DND-41 (cell line): ENCODE data around the gene THSD7B.

Source experiments
- ATAC-seq: fragments of 200-7000 bp; cut with Tn5 transposase; 3 replicates; pipeline ENCODE4 v1.9.1; 2021; ENCODE audit warnings: low read depth; ENCODE audit not compliant: insufficient read depth
- DNase-seq: peaks from one replicate; pipeline ENCODE4 v3.0.0-alpha.2; 2020
- H2AFZ ChIP-seq: 2 replicates; pipeline ENCODE4 v1.6.0; 2012; ENCODE audit warnings: low read depth, low read length
- H3K27ac ChIP-seq: 2 replicates; pipeline ENCODE4 v1.5.1; 2012; ENCODE audit warnings: low read length, inconsistent platforms
- H3K27me3 ChIP-seq: fragments of 200-600 bp; sonication (generic); 2 replicates; pipeline ENCODE4 v1.6.0; 2012; ENCODE audit warnings: low read length, mild to moderate bottlenecking, inconsistent platforms; ENCODE audit not compliant: insufficient read depth, poor library complexity
- H3K36me3 ChIP-seq: 2 replicates; pipeline ENCODE4 v1.5.1; 2012; ENCODE audit warnings: low read length, inconsistent platforms; ENCODE audit not compliant: insufficient read depth
- H3K4me1 ChIP-seq: 2 replicates; pipeline ENCODE4 v1.5.1; 2012; ENCODE audit warnings: mild to moderate bottlenecking, low read length; ENCODE audit not compliant: insufficient read depth
- H3K4me2 ChIP-seq: 2 replicates; pipeline ENCODE4 v1.6.0; 2012; ENCODE audit warnings: mild to moderate bottlenecking, moderate library complexity, low read length, inconsistent platforms; ENCODE audit not compliant: insufficient read depth
- H3K4me3 ChIP-seq, 2 experiments: fragments of 200-600 bp in 1 of 2; shearing (Covaris generic) in 1 of 2; 2 replicates each; pipeline ENCODE4 v1.5.1; 2012 to 2016; ENCODE audit warnings: inconsistent platforms in 2 of 2, low read length in 2 of 2, mild to moderate bottlenecking in 2 of 2, low read depth in 1 of 2, moderate library complexity in 1 of 2
- H3K79me2 ChIP-seq: 2 replicates; pipeline ENCODE4 v1.6.0; 2012; ENCODE audit warnings: low read length, inconsistent platforms; ENCODE audit not compliant: insufficient read depth
- H3K9ac ChIP-seq: 2 replicates; pipeline ENCODE4 v1.6.0; 2012; ENCODE audit warnings: low read depth, mild to moderate bottlenecking, inconsistent platforms, low read length, moderate library complexity
- H3K9me3 ChIP-seq: 2 replicates; pipeline ENCODE4 v1.5.1; 2012; ENCODE audit warnings: low read length, moderate library complexity, mild to moderate bottlenecking, inconsistent platforms; ENCODE audit not compliant: insufficient read depth, severe bottlenecking
- H4K20me1 ChIP-seq: 2 replicates; pipeline ENCODE4 v1.6.0; 2012; ENCODE audit warnings: low read length; ENCODE audit not compliant: insufficient read depth
- CTCF ChIP-seq: IDR thresholded peaks from 2 replicates; pipeline ENCODE4 v1.5.1; 2012; ENCODE audit warnings: borderline replicate concordance, low read length, moderate library complexity, mild to moderate bottlenecking; ENCODE audit not compliant: poor library complexity, severe bottlenecking; ENCODE audit errors: extremely low read depth
- EZH2 ChIP-seq: IDR thresholded peaks from 3 replicates; pipeline ENCODE4 v1.6.1; 2012; ENCODE audit warnings: borderline replicate concordance, low read depth, mild to moderate bottlenecking, moderate library complexity, low read length, inconsistent platforms; ENCODE audit not compliant: severe bottlenecking

THSD7B gene

DNA sequence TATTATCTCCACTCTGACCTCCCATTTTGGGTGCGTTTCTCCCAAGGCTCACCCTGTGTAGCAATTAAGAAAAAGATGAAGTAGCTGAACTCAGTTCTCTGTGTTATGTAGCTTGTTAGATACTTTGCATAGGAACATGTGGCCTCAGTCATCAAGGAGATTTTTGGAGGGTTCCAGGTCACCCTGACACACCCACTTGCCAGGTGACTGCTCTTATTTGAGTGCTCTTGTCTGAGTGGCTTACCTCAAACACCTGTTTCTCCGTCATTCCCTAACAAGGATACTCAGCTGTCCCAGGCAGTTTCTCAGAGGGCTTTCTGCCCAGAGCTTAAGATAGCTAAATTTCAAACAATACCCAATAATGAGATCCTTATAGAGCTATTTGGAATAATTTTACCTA is 621.7 kb downstream of the THSD7B start:
- H3K79me2 ChIP-seq, result no peaks in the 10 kb centered on the region
- ATAC-seq (no peak), DNase-seq (no peak)
- no peak for TF ChIP-seq CTCF
- TF ChIP-seq EZH2, result no peak
- H3K27ac ChIP-seq, result no peak overlapping the region
- no peak overlapping the region for H2AFZ ChIP-seq
- H3K9ac ChIP-seq, result no peak overlapping the region
- H4K20me1 ChIP-seq, result no peaks in the 10 kb centered on the region
- no peaks in the 10 kb centered on the region for H3K27me3 ChIP-seq
- no peaks in the 10 kb centered on the region for H3K36me3 ChIP-seq
- no peak overlapping the region for H3K4me2 ChIP-seq
- H3K9me3 ChIP-seq, result peaks cover 16% of the 10 kb centered on the region
- no peaks in the 10 kb centered on the region for H3K4me1 ChIP-seq
- H3K4me3 ChIP-seq, result no peak overlapping the region

DNA sequence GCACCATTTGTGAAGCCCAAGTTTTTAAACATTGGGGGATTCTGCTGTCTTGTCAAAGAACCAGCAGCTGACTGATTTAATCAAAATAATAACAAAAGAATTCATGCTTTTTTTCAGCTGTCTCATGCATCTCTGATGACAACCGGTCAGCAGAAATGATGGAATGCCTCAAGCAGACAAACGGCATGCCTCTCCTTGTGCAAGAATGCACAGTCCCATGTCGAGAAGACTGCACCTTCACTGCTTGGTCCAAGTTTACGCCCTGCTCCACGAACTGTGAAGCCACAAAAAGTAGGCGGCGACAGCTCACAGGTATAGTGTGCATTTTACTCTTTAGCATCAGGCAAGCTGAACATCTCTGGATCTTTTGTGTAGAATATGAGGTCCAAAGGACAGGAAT is 640.2 kb downstream of the THSD7B start:
- DNase-seq (no peak), ATAC-seq (no peak)
- Histone ChIP-seq H3K4me1 (no peaks in the 10 kb centered on the region), H3K27ac (no peak overlapping the region), H3K79me2 (no peaks in the 10 kb centered on the region), H4K20me1 (no peaks in the 10 kb centered on the region), H3K9me3 (no peaks in the 10 kb centered on the region), H2AFZ (no peak overlapping the region), H3K9ac (no peak overlapping the region), H3K4me3 (no peak overlapping the region), H3K27me3 (no peaks in the 10 kb centered on the region), H3K4me2 (no peak overlapping the region), H3K36me3 (no peaks in the 10 kb centered on the region)
- TF ChIP-seq EZH2 (no peak), CTCF (no peak)

DNA sequence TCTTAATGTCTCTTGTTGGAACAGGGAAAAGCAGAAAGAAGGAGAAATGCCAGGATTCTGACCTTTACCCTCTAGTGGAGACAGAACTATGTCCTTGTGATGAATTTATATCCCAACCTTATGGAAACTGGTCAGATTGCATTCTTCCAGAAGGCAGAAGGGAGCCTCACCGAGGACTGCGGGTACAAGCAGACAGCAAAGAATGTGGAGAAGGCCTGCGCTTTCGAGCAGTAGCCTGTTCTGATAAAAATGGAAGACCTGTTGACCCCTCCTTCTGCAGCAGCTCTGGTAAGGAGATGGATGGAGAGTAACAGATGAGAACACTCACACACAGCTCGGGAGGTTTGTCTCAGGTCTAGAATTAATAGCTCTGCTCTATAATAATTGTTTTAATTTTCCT is 646.2 kb downstream of the THSD7B start:
- ATAC-seq (no peak), DNase-seq (no peak)
- no peaks in the 10 kb centered on the region for H3K36me3 ChIP-seq
- no peaks in the 10 kb centered on the region for H4K20me1 ChIP-seq
- no peak overlapping the region for H3K27ac ChIP-seq
- no peak overlapping the region for H3K9ac ChIP-seq
- no peak overlapping the region for H3K4me3 ChIP-seq
- no peak overlapping the region for H2AFZ ChIP-seq
- no peaks in the 10 kb centered on the region for H3K79me2 ChIP-seq
- H3K9me3 ChIP-seq, result no peaks in the 10 kb centered on the region
- no peak overlapping the region for H3K4me2 ChIP-seq
- H3K4me1 ChIP-seq, result no peaks in the 10 kb centered on the region
- no peaks in the 10 kb centered on the region for H3K27me3 ChIP-seq
- TF ChIP-seq EZH2 (no peak), CTCF (no peak)

DNA sequence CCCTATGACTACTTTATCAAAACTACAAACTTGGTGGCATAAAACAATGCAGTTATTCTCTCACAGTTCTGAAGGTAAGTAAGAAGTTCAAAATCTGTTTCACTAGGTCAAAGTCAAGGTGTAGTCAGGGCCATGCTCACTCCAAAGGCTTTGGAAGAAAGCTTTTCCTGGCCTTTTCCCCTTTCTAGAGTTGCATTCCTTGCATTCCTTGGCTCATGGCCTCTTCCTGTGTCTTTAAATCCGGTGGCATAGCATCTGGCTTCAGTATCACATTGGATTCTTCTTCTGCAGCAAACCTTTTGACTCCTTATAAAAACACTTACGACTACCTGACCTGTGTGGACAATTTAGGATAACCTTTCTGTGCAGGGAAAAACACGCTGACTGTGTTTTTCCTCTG is 655.4 kb downstream of the THSD7B start:
- no peak for ATAC-seq
- H3K79me2 ChIP-seq, result no peaks in the 10 kb centered on the region
- no peaks in the 10 kb centered on the region for H3K27me3 ChIP-seq
- H3K27ac ChIP-seq, result no peak overlapping the region
- no peak overlapping the region for H2AFZ ChIP-seq
- no peak overlapping the region for H3K9ac ChIP-seq
- H3K9me3 ChIP-seq, result peaks cover 4% of the 10 kb centered on the region
- TF ChIP-seq CTCF, result no peak
- no peak for TF ChIP-seq EZH2
- no peaks in the 10 kb centered on the region for H3K4me1 ChIP-seq
- no peak overlapping the region for H3K4me3 ChIP-seq
- H4K20me1 ChIP-seq, result no peaks in the 10 kb centered on the region
- no peak overlapping the region for H3K4me2 ChIP-seq
- no peaks in the 10 kb centered on the region for H3K36me3 ChIP-seq
- DNase-seq, result no peak
